DMS79 (cell line): Measurements from ENCODE around the gene LRRC42.

ENCODE experiments used
- DNase-seq: peaks from one replicate; lab custom pipeline; 2025; lab: John Stamatoyannopoulos, UW

Gene LRRC42

DNA sequence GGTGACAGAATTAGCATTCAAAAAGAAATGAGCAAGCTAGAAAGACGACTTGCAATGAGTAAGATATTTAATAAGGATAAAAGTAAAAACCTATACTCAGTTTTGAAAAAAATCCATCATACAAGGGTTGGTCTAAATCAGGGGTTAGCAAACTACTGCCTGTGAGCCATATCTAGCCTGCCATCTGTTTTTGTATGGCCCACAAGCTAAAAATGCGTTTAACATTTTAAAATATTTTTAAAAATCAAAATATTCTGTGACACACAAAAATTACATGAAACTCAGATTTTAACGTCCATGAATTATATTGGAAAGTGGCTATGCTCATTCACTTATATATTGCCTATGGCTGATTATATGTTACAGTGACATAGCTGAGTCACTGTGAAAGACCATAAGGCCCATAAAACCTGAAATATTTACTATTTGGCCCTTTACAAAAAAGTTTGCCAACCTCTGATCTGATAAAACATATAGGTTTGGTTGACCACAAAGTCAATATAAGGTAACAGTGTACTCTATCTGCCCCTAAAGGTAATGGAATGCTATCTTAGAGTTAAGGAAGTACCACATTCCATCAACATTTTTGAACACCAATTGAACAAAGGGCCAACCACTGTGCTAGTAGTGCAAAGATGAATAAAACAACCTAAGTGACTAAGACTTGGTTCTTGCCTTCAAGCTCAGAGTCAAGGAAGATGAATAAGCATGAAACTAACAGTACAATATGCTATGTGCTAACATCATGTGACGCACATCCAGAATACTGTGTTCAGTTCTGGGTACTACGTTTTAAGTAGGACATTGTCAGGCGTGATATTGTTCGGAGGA is 3.8 kb upstream of the LRRC42 start:
- no peak for DNase-seq

DNA sequence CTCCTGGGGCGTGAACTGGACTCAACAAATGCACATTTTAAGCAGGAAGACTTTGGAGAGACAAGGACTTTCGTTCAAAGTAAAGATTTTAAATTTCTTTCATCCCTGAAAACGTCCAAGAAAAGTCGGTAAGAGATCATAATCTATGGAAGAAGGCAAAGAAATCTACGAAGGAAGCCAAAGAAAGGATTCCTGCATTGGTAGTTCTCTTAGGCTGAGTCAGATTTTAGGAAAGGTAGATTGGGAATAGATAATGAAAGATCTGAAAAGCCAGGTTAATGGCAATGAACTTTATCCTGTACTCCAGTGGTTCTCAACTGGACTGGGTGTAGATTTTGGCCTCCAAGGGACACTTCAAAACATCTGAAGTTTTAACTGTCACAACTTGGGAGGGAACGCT is 3.1 kb upstream of the LRRC42 start:
- DNase-seq = no peak

DNA sequence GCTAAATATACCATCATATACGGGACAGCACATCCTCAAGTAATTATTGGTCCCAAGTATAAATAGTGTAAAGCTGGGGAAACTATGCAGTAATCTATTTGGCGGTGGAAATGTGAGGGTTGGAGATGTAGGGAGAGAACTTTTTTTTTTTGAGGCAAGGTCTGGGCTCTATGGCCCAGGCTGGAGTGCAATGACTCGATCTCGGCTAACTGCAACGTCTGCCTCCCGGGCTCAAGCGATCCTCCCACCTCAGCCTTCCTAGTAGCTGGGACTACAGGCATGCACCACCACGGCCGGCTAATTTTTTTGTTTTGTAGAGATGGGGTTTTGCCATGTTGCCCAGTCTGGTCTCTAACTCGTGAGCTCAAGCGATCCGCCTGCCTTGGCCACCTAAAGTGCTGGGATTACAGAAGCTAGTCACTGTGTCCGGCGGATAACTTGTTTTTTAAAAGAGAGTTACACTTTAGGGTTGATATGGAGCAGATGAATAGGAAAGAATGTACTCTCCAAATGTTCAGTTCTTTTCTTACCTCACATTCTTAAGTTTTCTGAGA is 2.6 kb upstream of the LRRC42 start:
- no peak for DNase-seq

DNA sequence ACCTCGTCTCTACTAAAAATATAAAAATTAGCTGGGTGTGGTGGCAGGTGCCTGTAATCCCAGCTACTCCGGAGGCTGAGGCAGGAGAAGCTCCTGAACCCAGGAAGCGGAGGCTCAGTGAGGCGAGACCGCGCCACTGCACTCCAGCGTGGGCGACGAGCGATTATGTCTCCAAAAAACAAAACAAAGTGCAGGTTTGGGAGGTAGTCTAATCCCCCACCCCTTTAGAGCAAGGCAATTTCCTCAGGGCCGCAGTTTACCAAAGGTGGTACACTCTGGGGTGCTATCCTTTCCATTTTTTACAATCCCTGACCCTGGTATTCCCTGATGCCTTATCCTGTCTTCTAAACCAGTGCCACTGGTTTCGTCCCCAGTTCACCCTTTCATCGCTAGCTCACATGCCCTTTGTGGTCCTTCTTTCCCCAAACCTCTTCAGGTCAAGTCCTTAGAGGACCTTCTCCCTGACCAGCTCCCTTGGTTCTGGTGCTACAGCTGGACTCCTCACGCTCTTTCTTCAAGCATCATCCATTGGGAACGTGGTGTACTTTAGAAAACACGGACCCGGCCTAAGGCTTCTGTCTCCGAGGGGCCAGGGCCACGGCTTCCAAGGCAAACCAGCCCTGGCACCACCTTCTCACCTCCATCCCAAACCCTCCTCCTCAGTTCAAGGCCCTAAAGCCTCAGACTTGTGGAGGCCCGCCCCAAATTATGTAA is 1.5 kb upstream of the LRRC42 start:
- DNase-seq = peak; percentile 34

DNA sequence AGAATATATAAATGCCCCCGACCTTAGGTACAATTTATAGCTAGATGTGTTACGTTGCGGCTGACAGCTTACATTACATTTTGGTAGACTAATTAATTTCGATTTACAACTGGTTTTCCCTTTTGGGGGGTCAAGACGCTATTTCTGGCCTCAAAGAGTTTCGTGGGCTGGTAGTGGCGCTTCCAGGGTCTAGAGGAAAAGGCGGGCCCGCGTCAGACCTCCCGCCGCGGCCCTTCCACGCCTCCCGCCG is 1.0 kb upstream of the LRRC42 start:
- peak; percentile 27 for DNase-seq

DNA sequence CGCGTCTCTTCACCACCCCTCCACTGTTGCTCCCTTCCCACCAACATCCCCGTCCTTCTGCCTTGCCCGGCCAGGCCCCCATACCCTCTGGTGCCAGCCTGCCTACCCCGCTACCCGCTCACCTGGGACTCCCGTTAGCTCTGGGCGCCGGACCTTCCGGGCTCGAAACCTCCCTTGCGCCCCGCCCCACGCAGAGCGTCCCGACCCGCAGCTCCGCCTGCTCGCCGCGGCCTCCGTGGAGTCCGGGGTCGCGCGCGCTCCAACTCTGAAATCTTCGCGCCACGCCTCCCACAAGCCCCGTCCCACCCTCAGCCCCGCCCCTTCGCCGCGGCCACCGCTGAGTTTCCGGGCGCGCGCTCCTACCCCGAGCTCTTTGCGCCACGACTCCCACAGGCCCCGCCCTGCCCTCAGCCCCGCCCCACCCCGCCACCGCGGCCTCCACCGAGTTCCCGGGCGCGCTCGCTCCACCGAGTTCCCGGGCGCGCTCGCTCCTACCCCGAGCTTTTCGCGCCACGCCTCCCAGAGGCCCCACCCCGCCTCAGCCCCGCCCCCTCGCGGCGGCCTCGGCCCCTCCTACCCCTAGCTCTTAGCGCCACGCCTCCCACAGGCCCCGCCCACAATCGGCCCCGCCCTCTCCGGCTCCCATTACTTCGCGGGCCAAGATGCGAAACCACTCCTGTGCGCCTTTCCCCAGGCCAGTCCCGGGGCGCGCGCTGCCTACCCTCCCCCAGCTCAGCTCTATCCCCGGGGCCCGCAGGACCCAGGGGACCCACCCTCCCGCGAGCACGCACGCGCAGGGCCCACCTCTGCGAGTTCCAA is 508 bp upstream of the LRRC42 start, which contains the start of gene IFT25:
Gene IFT25 (minus strand): TSS at position 267 of the 819 bp plus-strand sequence. CDS start 5,617 bp downstream, outside the sequence.
- DNase-seq = peak; percentile 84

DNA sequence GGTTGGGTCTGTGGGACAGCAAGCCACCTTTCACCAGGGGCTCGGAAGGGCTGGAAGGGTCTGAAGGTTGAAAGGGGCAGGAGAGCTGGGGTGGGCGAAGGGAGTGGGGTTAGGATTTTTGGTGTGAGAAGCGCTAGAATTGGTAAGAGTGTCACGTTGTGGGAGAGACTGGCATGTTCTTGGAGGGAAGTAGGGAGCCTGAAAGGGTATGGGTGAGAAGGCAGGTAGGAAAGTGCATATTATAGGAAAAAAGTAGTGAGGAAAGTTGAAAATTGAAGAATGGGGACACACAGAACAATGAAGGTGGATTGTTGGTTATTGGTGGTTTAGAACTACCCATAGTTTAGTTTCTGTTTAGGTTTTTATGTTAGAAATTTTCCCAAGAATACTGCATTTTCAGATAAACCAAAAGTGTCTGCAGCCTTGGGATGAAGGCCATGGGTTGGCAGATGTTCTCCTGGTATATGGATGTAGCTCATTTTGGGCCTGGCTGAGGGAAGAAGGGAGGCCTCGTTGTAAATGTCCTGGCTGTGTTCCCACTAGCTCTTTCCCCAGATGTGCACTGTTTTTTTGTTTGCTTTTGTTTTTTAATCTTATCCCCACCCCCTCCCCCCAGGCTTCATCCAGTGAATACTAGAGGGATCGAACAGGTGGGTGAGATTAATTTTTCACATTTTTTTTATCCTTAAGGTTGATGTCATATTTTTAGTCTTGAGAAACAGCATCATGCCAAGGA is 1.2 kb downstream of the LRRC42 start:
- no peak for DNase-seq

DNA sequence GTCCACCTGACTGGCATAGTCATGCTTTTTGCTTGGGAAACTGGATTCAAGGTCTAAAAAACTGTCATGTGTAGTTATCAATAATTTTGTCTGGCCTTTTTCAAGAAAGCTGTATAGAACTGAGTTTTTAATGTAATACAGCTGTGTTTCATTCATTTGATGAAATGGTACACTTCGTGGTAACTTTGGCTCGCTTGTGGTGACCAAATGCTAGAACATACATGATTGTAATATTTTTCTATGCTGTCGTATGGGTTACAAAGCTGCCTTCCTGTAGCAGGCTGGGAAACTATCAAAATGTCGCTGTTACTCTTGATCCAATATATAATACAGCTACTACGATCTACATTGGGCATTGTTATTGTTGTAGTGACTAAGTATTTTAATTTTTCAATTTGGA is 2.1 kb downstream of the LRRC42 start:
- DNase-seq = no peak

DNA sequence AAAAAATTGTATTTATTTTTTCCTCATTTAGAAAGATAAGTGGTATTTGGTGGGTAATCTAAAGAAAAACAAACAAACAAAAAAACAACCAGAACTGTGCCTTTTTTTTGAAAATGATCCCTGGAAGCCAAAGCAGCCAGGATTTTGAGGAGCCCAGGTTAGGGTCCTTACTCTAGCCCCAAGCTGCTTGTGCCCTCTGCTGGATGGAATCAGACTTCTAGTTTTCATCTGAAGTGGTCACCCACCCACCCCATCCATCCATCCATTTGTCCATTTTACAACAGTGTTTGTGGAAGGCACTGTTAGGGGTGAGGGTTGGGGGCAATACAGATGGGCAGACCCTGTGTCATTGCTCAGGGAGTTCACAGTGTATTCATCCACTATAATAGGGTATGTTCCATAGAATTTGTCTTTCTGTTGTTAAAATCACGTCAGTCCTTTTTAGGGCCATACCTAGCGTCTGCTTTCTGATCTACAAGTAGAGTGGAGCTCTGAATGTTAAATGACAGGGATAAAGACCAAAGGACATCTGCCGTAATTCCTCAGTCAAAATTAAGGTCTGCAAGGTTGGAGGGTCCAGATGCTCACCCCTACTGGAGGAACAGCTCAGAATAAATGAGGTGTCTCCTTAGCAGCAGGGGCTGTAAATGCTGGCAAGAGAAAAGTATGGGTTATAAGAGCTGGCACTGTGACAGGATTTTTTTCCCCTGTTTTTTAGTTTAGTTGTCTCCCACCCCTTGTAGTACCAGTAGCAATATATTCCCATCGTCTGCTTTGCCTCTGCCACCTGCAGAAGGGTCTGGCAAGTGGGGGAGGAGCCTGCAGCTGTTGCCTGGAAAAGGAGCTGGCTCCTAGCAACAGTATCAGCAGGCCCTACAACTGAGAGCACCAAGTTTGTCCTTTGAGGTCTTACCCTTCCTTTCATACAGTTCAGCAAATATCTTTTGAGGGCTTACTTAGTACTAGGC is 3.2 kb downstream of the LRRC42 start:
- peak; percentile 26 for DNase-seq

DNA sequence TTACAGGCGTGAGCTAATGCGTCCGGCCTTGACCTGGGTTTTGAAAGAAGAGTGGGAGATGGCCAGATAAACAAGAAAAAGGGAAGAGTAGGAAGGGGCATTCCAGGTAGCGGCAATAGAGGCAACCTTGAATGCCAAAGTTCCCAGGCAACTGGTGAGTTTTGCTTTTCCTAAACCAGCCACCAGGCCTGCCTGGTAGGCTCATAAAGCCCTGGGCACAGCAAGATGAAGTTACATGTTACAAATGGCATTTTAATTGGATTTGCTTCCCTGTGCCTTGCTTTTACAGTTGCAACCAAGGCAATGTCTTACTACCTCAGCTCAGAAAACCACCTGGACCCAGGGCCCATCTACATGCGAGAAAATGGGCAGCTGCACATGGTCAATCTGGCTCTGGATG is 5.5 kb downstream of the LRRC42 start:
- no peak for DNase-seq

DNA sequence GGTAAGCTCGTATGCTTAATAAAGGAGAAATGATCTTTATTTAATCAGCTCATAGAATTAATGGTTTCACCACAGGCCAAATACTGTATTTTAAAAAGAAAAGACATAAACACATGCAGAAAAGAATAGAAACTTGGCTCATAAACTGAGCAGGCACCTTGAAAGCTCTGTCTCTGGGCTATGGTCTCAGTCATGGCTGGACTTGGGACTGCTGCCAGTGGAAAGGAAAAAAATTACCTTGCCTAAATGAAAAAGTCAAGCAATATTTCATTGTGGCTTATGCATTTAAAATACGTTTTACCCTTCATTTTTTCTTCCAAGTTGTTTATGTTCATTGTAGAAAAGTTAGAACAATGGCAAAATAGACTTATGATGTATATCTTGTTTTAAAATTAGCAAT is 8.0 kb downstream of the LRRC42 start:
- no peak for DNase-seq

DNA sequence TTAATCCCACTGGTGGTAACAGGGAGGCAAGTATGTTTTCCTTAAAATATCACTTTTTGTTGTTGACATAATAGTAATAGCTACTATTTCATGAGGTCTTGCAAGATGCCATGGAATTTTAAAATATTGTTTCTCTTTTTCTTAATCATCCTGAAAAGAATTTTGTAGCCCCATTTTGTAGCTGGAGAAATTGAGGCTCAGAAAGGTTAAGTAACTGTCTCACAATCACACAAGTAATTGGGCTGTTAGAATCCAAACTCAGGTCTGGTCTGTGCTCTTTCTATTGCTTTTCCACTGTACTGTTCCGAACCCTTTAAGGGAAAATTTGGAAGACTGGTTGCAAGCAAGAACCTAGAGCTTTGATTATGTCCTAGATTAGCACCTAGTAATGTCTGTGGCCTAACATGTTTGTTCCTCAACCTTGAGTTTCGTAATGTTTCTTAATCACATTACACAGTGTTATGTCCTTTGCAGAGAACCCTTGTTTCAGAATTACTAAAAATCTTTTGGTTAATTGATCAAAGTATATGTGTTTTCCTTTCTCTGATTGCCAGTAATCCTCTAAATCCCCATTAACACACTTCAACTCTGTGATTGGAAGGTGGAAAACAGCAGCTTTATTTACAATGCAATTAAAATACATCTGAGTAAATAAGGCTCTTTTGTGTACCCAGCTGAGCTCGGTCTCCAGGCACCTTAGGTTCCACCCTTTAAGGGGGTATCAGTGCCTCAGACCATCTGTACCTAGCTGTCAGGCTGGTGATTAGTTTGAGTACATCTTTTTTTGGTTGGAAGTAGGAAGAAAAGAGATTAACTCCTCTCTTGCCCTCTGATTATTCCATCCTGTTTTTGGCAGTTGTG is 10.4 kb downstream of the LRRC42 start:
- peak; percentile 53 for DNase-seq

DNA sequence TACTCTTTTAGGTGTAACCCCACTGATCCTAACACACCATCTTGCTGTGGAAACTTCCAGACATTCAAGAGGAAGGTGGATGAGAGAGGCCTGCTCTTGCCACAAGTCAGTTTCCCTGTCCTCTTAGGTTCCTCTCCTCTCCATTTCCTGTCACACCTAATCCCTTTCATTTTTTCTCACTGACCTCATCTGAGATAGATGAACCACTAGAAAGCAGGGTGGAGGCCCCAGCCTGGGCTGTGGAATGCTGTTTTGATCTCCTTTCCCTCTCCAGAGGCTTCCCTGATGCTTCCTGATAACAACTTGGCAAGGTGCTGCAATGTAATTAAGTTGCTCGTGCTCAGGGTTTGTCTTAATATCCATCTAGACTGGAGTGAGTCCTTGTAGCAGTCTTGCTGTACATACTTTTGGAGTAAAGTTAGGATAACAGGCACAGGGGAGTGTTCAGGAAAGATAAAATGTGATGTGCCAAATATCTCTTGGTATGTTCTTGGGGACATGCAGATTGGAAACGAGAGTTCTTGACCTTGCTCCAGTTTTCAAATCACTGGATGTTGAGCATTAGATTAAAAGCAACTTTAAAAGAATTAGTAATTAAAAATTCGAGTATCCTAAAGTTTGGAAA is 11.2 kb downstream of the LRRC42 start:
- DNase-seq = no peak

DNA sequence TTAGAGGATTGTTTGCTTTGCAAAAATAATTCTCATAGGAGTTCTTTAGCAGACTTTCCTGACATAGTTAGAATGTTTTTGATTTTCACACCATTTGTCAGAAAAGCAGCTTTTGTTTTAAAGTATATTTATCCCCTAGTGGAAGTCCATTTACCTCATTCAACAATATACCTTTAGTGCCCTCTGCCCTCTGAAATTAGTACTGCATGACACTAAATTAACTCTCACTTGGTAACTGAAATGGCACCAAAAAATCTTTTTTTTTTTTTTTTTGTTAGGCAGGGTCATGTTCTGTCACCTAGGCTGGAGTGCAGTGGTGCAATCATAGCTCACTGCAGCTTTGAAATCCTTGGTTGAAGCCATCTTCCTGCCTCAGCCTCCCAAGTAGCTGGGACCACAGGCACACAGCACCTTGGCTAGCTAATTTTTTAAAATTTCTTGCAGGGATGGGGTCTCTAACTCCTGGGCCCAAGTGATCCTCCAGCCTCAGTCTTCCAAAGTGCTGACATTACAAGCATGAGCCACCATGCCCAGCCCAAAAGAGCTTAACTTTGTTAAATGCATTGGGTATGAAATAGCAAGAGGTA is 13.6 kb downstream of the LRRC42 start:
- no peak for DNase-seq

DNA sequence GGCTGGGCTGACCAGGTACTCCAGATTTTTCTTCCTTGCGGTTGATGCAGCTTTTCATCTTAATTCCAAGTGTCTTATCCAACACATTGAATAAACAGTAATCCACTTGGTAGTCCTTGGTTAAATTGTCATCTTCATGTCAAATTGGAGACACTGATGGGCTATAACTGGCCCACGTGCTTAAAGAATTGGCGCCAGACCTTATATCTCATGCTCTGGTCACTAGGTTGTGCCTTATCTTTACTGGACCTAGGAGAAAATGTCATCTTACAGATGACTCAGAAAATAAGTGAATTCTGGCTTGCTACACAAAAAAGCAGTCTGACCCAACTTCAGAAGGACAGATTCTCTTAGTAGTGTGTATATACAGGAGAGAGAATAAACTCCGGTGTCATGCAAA is 16.2 kb downstream of the LRRC42 start:
- no peak for DNase-seq

DNA sequence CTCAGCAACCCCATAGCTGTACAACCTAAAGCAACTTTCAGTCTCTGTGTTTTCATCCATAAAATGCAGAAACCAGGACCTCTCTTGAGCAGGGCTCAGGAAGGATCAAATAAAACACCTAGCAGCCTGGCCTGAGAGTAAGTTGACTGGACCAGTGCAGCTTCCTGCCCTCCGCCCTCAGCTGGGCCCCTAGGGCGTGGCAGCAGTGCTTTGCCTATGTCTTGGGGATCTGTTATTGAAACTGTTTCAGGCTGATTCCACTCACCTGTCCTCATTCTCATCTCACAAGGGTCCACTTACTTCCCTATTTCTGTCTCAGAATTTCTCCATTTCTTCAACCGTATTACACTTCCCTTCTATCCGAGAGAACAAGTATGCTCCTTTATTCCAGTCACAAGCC is 17.3 kb downstream of the LRRC42 start:
- no peak for DNase-seq

DNA sequence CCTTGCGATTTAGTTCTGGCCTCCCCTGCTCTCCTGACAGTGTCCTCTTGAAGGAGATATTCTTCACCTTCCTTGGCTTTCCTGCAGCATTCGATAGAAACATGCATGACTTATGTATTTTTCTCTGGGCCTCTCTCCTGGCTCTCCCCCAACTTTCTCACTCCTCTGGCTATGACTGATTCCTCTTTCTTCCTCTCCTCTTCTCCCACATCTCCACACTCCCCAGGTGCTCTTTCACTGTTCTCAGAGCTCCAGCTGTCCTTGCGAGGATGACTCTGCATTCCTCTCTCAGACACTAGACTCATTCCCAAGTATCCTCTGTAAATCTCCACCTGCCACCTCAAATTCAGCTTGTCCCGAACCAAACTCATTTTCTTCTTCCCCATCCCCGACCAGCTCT is 18.0 kb downstream of the LRRC42 start:
- DNase-seq = no peak

DNA sequence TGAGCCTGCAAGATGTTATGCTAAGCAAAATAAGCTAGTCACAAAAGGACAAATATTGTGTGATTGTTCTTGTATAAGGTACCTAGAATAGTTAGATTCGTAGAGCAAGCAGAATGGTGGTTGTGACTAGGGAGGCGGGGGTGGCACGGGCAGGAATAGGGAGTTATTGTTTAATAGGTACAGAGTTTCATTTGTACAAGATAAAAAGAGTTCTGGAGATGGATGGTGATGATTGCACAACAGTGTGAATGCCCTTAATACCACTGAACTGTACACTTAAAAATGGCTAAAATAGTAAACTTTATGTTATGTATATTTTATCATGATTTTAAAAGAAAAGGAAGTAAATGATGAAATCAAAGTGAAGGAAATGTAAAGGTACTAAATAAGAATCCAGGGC is 20.6 kb downstream of the LRRC42 start:
- no peak for DNase-seq
